Activated CD8-positive, alpha-beta T cell treated with anti-CD3 and anti-CD28 coated beads, Interleukin-2, amount 10 ng/mL, durations not matched to agents 7 days and 5 days (primary cell): ENCODE results near the gene PTPRM. TPM values are rescaled to one million over a fixed set of nuclear protein-coding genes. Genes with fewer than 3 reads are reported as not detected.

Experiments used
- ATAC-seq: fragments of 150-1000 bp; cut with Tn5 transposase; one replicate; pipeline ENCODE4 v1.10.0; 2021; ENCODE audit warnings: moderate library complexity
- CTCF ChIA-PET: fragments of 350-600 bp; sonication (Branson Sonifier 250); formaldehyde crosslinking; loops from one replicate; lab custom pipeline; 2021; ENCODE audit warnings: antibody characterized with exemption; lab: Charles Lee
- POLR2A ChIA-PET: fragments of 350-600 bp; sonication (Branson Sonifier 250); formaldehyde crosslinking; loops from one replicate; lab custom pipeline; 2021; ENCODE audit warnings: antibody characterized with exemption; lab: Charles Lee
- DNase-seq: peaks from one replicate; pipeline ENCODE4 v3.0.0-alpha.2; 2020
- H3K27ac Mint-ChIP-seq: one replicate; pipeline ENCODE4 v1.8.0; 2021; ENCODE audit warnings: mild to moderate bottlenecking, mixed read lengths
- H3K27me3 Mint-ChIP-seq: one replicate; pipeline ENCODE4 v1.8.0; 2021; ENCODE audit warnings: low read depth, mixed read lengths
- H3K36me3 Mint-ChIP-seq: one replicate; pipeline ENCODE4 v1.8.0; 2021; ENCODE audit warnings: low read depth, mixed read lengths
- H3K4me1 Mint-ChIP-seq: one replicate; pipeline ENCODE4 v1.8.0; 2021; ENCODE audit warnings: low read depth, mixed read lengths
- H3K4me3 Mint-ChIP-seq: one replicate; pipeline ENCODE4 v1.8.0; 2021; ENCODE audit warnings: mild to moderate bottlenecking, mixed read lengths
- H3K9me3 Mint-ChIP-seq: one replicate; pipeline ENCODE4 v1.8.0; 2022; ENCODE audit warnings: mixed read lengths; ENCODE audit not compliant: insufficient read depth
- total RNA-seq, 2 experiments: library from RNA; stranded (reverse); gene quantifications; one replicate each; pipeline ENCODE4 v1.2.3, GENCODE V29; 2021

Gene PTPRM
- total RNA-seq, 2 experiments from 2014 or later = 0.76 to 1.0 TPM

- Mint-ChIP-seq H3K27ac (no peak overlapping the region), H3K9me3 (no peaks in the 10 kb centered on the region), H3K27me3 (no peaks in the 10 kb centered on the region), H3K4me3 (no peak overlapping the region), H3K4me1 (no peaks in the 10 kb centered on the region), H3K36me3 (no peaks in the 10 kb centered on the region)
- ATAC-seq (no peak), DNase-seq (no peak)
- ChIA-PET POLR2A (no interaction called here), CTCF (no interaction called here)
Observed at GRCh38 chr18:8004792-8005191, 437.7 kb downstream of the PTPRM start.

- no peak for ATAC-seq
- DNase-seq = no peak
- CTCF ChIA-PET = no interaction called here
- H3K27ac Mint-ChIP-seq = no peak overlapping the region
- H3K9me3 Mint-ChIP-seq = no peaks in the 10 kb centered on the region
- H3K27me3 Mint-ChIP-seq = no peaks in the 10 kb centered on the region
- no peaks in the 10 kb centered on the region for H3K36me3 Mint-ChIP-seq
- H3K4me1 Mint-ChIP-seq = no peaks in the 10 kb centered on the region
- POLR2A ChIA-PET = no interaction called here
- no peak overlapping the region for H3K4me3 Mint-ChIP-seq
Observed at GRCh38 chr18:8005870-8006569, 438.9 kb downstream of the PTPRM start.

GRCh38 chr18:8006979-8007378 lies 439.9 kb downstream of the PTPRM start:
- ChIA-PET POLR2A (no interaction called here), CTCF (no interaction called here)
- no peaks in the 10 kb centered on the region for H3K36me3 Mint-ChIP-seq
- no peak for DNase-seq
- no peaks in the 10 kb centered on the region for H3K9me3 Mint-ChIP-seq
- H3K27me3 Mint-ChIP-seq = no peaks in the 10 kb centered on the region
- no peak overlapping the region for H3K4me3 Mint-ChIP-seq
- H3K27ac Mint-ChIP-seq = no peak overlapping the region
- no peaks in the 10 kb centered on the region for H3K4me1 Mint-ChIP-seq
- no peak for ATAC-seq

GRCh38 chr18:8008033-8008432 lies 440.9 kb downstream of the PTPRM start:
- ATAC-seq (no peak), DNase-seq (no peak)
- CTCF ChIA-PET = no interaction called here
- no peaks in the 10 kb centered on the region for H3K4me1 Mint-ChIP-seq
- H3K9me3 Mint-ChIP-seq = no peaks in the 10 kb centered on the region
- no peak overlapping the region for H3K27ac Mint-ChIP-seq
- no peaks in the 10 kb centered on the region for H3K27me3 Mint-ChIP-seq
- H3K4me3 Mint-ChIP-seq = no peak overlapping the region
- POLR2A ChIA-PET = no interaction called here
- H3K36me3 Mint-ChIP-seq = no peaks in the 10 kb centered on the region

GRCh38 chr18:8011361-8011760 lies 444.2 kb downstream of the PTPRM start:
- Mint-ChIP-seq H3K9me3 (no peaks in the 10 kb centered on the region), H3K4me3 (no peak overlapping the region), H3K27me3 (no peaks in the 10 kb centered on the region), H3K4me1 (no peaks in the 10 kb centered on the region), H3K27ac (no peak overlapping the region), H3K36me3 (no peaks in the 10 kb centered on the region)
- ChIA-PET CTCF (no interaction called here), POLR2A (no interaction called here)
- DNase-seq (no peak), ATAC-seq (no peak)

- CTCF ChIA-PET = no interaction called here
- no peaks in the 10 kb centered on the region for H3K4me1 Mint-ChIP-seq
- ATAC-seq (no peak), DNase-seq (no peak)
- H3K9me3 Mint-ChIP-seq = no peaks in the 10 kb centered on the region
- no peaks in the 10 kb centered on the region for H3K36me3 Mint-ChIP-seq
- no peak overlapping the region for H3K4me3 Mint-ChIP-seq
- no peaks in the 10 kb centered on the region for H3K27me3 Mint-ChIP-seq
- POLR2A ChIA-PET = no interaction called here
- H3K27ac Mint-ChIP-seq = no peak overlapping the region
Observed at GRCh38 chr18:8011906-8012305, 444.8 kb downstream of the PTPRM start.

GRCh38 chr18:8018701-8019331 lies 451.7 kb downstream of the PTPRM start:
- no peak overlapping the region for H3K4me3 Mint-ChIP-seq
- H3K27ac Mint-ChIP-seq = no peak overlapping the region
- CTCF ChIA-PET = no interaction called here
- no peak for ATAC-seq
- H3K27me3 Mint-ChIP-seq = no peaks in the 10 kb centered on the region
- no peaks in the 10 kb centered on the region for H3K36me3 Mint-ChIP-seq
- H3K4me1 Mint-ChIP-seq = no peaks in the 10 kb centered on the region
- POLR2A ChIA-PET = no interaction called here
- no peak for DNase-seq
- no peaks in the 10 kb centered on the region for H3K9me3 Mint-ChIP-seq

GRCh38 chr18:8019600-8019999 lies 452.5 kb downstream of the PTPRM start:
- Mint-ChIP-seq H3K36me3 (no peaks in the 10 kb centered on the region), H3K27me3 (no peaks in the 10 kb centered on the region)

GRCh38 chr18:8020132-8020846 lies 453.2 kb downstream of the PTPRM start:
- no peaks in the 10 kb centered on the region for H3K27me3 Mint-ChIP-seq
- CTCF ChIA-PET = no interaction called here
- POLR2A ChIA-PET = no interaction called here
- no peak for ATAC-seq
- no peak overlapping the region for H3K4me3 Mint-ChIP-seq
- no peaks in the 10 kb centered on the region for H3K9me3 Mint-ChIP-seq
- DNase-seq = no peak
- no peak overlapping the region for H3K27ac Mint-ChIP-seq
- no peaks in the 10 kb centered on the region for H3K4me1 Mint-ChIP-seq
- H3K36me3 Mint-ChIP-seq = no peaks in the 10 kb centered on the region

More at GRCh38 chr18:8019600-8019999, 452.5 kb downstream of the PTPRM start:
- ChIA-PET POLR2A (no interaction called here), CTCF (no interaction called here)
- no peak overlapping the region for H3K4me3 Mint-ChIP-seq
- no peak for DNase-seq
- no peak for ATAC-seq
- no peaks in the 10 kb centered on the region for H3K9me3 Mint-ChIP-seq
- no peaks in the 10 kb centered on the region for H3K4me1 Mint-ChIP-seq
- H3K27ac Mint-ChIP-seq = no peak overlapping the region

GRCh38 chr18:8029061-8029460 lies 461.9 kb downstream of the PTPRM start:
- CTCF ChIA-PET = no interaction called here
- DNase-seq (no peak), ATAC-seq (no peak)
- Mint-ChIP-seq H3K4me3 (no peak overlapping the region), H3K9me3 (no peaks in the 10 kb centered on the region), H3K4me1 (no peaks in the 10 kb centered on the region), H3K27ac (no peak overlapping the region), H3K27me3 (no peaks in the 10 kb centered on the region), H3K36me3 (no peaks in the 10 kb centered on the region)
- POLR2A ChIA-PET = no interaction called here

- ATAC-seq (no peak), DNase-seq (no peak)
- no peak overlapping the region for H3K4me3 Mint-ChIP-seq
- ChIA-PET POLR2A (no interaction called here), CTCF (no interaction called here)
- no peak overlapping the region for H3K27ac Mint-ChIP-seq
- no peaks in the 10 kb centered on the region for H3K4me1 Mint-ChIP-seq
- no peaks in the 10 kb centered on the region for H3K9me3 Mint-ChIP-seq
- no peaks in the 10 kb centered on the region for H3K27me3 Mint-ChIP-seq
- no peaks in the 10 kb centered on the region for H3K36me3 Mint-ChIP-seq
Observed at GRCh38 chr18:8029731-8030130, 462.6 kb downstream of the PTPRM start.

GRCh38 chr18:8030201-8030600 lies 463.1 kb downstream of the PTPRM start:
- no peak overlapping the region for H3K4me3 Mint-ChIP-seq
- no peaks in the 10 kb centered on the region for H3K9me3 Mint-ChIP-seq
- ATAC-seq = no peak
- no peaks in the 10 kb centered on the region for H3K4me1 Mint-ChIP-seq
- H3K27ac Mint-ChIP-seq = no peak overlapping the region
- H3K27me3 Mint-ChIP-seq = no peaks in the 10 kb centered on the region
- DNase-seq = no peak
- CTCF ChIA-PET = no interaction called here
- no peaks in the 10 kb centered on the region for H3K36me3 Mint-ChIP-seq
- POLR2A ChIA-PET = no interaction called here
